ENCODE data around the gene PHLDA3.

PHLDA3 gene

DNA sequence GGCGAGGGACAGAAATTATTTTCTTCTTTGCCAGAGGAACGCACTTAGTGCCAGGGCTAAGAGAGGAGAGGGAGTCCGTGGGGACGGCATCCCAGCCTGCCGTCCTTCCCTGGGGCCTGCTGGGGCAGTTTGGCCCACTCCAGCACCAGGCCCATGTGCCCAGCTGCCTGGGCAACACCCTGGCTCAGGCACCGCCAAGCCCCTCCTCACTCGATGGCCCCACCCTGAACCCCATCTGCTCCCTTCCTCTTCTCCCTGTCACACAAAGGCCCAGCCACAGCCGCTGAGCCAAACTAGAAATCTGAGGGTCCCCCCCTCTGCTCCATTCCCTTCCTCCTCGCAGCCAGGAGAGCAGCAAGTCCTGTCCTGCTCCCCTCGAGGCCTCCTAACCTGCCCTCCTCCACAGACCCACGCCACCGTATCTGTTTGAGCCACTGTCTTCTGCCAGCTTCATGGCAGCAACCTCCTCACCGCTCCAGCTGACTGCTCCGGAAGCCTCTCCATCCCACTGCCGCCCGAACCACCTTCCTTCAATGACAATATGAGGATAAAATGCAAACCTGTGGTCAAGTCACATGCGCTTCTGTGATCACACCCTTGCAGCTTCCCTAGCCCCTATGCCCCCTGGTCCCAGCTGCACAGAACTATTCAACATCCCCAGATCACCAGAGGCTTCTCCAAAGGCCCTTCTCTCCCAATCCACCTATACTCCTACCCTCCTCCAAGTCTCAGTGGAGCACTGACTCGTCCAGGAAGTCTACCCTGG, 39.1 kb downstream of the PHLDA3 start:
- no peak for DNase-seq
- TF ChIP-seq POLR2A (IDR thresholded peaks at IDR 0.05; ENCODE audit: low read length) (no peak), GATA1 (IDR thresholded peaks at IDR 0.05; ENCODE audit: low read depth, low read length) (no peak)

DNA sequence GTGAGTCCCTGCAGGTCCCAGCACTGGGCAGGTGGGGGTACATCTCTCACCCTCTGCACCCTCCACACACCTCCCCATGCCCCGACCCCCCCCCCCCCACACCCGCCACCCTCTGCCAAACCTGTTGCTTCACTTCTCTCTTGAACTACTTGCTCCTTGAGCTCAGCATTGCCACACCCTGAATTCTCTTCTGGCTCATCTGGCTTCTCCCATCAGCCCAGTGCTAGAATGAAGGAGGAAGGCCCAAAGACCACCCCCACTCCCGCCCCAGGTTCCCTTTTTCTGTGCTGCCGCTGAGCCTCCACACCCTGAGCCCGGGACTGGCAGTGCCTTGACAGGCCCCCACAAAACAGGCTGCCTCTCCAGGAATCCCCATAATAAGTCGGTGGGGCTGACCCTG, 41.0 kb downstream of the PHLDA3 start:
- no peak for DNase-seq
- TF ChIP-seq GATA1 (IDR thresholded peaks at IDR 0.05; ENCODE audit: low read depth, low read length) (no peak), POLR2A (IDR thresholded peaks at IDR 0.05; ENCODE audit: low read length) (no peak)

DNA sequence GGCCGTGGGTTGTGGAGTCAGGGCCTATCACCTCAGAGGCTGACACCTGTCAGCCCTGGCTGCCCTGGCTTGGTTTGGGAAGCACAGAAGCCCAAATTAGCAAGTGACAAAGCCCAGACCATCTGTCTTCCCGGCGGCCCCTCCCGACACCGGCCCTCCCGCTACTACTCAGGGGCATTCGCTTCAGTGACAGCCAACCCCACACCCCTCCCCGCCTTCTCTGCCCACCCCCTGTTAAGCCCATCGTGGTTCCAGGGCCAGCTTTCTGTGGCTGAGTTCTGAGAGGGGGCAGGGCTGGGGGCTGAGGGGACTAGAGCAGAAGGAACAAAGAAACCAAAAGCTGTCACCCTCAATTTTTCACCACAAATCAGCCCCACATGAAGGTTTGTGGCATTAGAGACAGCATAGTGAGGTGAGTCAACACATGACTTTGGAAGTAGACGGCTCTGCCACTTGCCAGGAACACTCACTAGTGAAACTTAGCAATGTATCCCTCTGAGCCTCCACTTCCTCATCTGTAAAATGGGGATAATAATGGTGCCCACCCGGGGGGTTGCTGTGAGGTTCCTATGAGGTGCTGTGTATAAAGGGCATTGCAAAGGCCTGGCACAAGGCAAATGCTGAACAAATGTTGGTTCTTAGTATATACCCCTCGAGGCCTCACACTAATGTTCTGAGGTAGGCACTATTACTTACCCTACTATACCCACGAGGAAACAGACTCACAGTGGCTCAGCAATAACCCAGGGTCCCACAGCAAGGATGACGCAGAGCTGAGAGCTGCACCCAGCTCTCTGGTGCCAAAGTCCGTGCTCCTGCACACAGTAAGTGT, 42.3 kb downstream of the PHLDA3 start:
- DNase-seq, result no peak
- TF ChIP-seq POLR2A (IDR thresholded peaks at IDR 0.05; ENCODE audit: low read length) (no peak), GATA1 (IDR thresholded peaks at IDR 0.05; ENCODE audit: low read depth, low read length) (no peak)

DNA sequence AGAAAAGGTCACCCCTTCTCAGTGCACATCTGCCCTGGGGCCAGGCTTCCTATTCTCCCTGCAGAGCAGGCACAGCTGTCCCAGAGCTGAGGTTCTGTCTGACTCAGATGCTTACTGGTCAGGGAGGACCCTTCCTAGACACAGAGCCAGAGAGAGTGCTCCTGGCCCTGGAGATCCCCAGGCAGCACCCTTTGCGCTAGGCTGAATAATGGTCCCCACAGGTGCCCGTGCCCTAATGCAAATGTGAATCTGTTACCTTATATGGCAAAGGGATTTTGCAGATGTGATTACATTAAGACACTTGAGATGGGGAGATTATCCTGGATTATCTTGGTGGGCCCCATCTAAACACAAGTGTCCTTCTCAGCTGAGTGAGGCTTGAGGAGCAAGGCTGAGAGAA, 44.8 kb downstream of the PHLDA3 start:
- no peak for DNase-seq
- TF ChIP-seq POLR2A (IDR thresholded peaks at IDR 0.05; ENCODE audit: low read length) (no peak), GATA1 (IDR thresholded peaks at IDR 0.05; ENCODE audit: low read depth, low read length) (no peak)

DNA sequence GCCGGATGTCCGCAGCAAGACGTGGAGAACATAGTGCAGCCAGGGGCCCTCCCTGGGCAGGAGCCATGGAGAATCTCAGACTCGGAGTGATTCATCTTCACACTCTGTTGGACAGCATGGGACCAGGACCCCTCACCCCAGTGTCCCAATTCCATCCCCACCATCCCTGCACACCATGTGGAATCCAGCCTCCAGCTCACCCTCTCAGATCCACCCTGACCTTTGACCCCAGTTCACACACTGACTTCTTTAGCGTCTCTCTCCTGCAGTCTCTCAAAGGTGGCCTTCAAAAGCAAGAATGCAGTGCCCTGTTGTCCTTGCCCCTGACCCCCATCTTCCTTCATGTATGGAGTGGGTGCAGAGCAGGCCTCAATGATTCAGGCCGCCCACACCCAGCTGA, 45.3 kb downstream of the PHLDA3 start:
- DNase-seq, result no peak
- TF ChIP-seq GATA1 (IDR thresholded peaks at IDR 0.05; ENCODE audit: low read depth, low read length) (no peak), POLR2A (IDR thresholded peaks at IDR 0.05; ENCODE audit: low read length) (no peak)

DNA sequence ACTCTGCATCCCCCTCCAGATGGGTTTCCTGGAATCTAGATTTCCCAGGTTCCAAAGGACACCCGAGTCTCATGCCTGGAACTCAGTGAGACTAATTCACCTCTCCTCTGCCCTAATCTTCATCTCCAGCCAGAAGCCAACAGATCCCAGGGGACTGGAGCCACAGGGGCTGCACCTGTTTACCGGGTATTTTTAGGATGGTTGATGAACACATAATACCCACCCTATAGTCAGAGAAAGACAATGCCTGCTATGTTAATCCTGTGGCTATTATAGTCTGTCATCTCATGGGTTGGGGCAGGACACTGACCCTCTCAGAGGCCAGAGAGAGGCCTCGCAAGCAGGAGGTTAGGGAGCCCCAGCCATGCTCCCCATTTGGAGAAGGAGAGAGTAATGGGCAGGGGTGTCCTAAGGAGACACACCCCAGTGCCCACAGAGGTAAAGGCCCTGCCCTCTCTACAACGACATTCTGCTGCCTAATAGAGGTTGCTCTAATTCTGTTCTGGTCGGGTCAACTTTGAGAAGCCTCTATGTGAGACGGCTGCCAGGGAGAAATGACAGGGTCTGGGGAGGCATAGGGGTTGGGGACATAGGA, 46.5 kb downstream of the PHLDA3 start:
- no peak for DNase-seq
- no peak for TF ChIP-seq GATA1 (IDR thresholded peaks at IDR 0.05; ENCODE audit: low read depth, low read length)

DNA sequence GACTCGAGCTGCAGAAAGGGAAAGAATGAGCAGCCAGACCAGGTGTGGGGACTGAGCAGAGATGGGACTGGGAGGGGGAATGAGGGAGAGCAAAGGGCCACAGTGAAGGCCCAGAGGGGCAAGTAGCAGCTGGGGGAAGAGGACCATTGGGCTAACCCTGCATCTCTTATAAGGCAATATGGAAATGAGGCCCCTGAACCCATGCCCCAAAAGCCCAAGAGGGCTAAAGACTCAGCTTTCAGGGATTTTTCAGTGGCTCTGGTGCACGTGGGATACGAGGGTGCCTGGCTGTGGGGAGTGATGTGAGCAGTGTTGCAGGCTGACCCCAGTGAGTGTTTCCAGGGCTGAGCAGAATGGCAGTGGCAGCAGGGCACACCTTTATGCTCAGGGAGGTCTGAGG, 47.0 kb downstream of the PHLDA3 start:
- DNase-seq, result no peak
- TF ChIP-seq POLR2A (IDR thresholded peaks at IDR 0.05; ENCODE audit: low read length) (no peak), GATA1 (IDR thresholded peaks at IDR 0.05; ENCODE audit: low read depth, low read length) (no peak)

DNA sequence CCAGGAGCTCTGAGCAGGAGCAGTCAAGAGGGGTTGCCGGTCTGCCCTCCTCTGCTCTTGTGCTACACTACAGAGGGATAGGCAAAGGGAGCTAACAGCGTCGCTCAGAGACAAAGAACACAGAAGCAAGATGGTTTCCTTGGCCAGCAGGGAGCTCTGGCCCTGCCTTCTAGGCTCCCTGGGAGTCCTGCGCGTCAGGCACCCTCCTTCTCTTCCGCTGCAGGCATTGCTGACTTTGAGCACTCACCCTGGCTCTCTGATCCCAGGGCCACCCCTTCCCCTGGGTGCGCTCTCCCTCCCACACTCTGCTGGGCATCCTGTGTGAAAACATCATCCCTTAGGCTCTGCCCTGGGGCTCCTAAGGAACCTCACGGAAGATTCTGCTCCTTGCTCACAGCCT, 47.9 kb downstream of the PHLDA3 start:
- DNase-seq, result no peak
- TF ChIP-seq POLR2A (IDR thresholded peaks at IDR 0.05; ENCODE audit: low read length), result no peak
- no peak for TF ChIP-seq GATA1 (IDR thresholded peaks at IDR 0.05; ENCODE audit: low read depth, low read length)

DNA sequence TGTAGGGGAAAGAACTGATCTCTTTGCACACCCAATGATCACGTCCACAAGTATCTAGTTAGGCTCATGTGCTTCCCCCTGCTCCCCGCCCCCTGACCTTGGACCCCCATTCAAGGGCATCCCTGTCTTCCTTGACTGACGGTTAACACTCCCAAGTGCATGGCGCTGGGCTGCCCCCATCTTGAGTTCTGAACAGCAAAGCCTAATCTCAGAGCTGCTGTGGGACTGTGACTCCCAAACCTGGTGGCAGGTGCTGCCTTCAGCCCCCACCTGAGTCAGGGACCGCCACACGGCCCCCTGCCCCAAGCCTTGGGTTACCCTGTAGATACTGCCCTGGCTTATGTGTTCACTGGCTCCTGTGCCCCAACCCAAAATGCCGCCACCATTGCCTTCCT, 48.4 kb downstream of the PHLDA3 start:
- no peak for DNase-seq
- TF ChIP-seq POLR2A (IDR thresholded peaks at IDR 0.05; ENCODE audit: low read length) (no peak), GATA1 (IDR thresholded peaks at IDR 0.05; ENCODE audit: low read depth, low read length) (no peak)

DNA sequence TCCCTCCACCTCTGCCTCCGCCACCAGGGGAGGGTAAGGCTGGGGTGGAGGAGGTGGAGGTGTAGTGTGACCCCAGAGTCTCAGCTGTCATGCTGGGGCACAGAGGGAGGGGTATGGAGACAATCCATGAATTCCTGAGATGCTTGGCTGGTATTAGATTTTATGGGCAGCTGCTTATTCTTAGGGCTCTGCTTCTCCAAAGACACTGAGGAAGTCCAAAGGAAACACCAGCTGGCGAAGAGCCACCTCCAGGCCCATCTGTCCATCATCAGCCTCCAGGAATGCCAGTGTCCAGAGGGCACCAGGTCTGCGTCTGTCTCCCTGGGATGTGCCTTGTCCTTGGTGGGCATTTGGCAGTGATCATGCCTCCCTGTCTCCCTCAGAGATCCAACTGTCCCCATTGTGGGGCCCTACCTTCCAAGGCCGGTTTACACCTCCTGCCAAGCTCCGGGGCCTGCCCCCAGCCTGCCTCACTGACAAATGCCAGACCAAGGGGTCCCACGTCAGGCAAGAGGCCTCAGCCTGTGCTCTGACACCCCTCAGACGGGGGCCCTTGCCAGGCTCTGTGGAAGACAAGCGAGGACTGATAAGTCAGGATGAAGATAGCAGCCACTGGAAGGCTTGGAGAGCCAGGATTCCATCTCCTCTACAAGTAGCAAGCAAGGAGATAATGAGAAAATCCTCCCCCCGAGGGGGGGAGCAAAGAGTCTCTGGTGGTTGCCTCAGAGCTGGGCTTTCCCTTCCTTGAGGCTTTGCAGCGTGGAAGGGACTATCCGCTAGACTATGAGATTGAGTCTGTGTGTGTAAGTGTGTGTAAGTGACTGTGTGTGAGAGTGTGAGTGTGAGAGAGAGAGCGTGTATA, 49.0 kb downstream of the PHLDA3 start:
- TF ChIP-seq GATA1 (IDR thresholded peaks at IDR 0.05; ENCODE audit: low read depth, low read length), result no peak
- TF ChIP-seq POLR2A (IDR thresholded peaks at IDR 0.05; ENCODE audit: low read length), result no peak
- DNase-seq, result no peak

DNA sequence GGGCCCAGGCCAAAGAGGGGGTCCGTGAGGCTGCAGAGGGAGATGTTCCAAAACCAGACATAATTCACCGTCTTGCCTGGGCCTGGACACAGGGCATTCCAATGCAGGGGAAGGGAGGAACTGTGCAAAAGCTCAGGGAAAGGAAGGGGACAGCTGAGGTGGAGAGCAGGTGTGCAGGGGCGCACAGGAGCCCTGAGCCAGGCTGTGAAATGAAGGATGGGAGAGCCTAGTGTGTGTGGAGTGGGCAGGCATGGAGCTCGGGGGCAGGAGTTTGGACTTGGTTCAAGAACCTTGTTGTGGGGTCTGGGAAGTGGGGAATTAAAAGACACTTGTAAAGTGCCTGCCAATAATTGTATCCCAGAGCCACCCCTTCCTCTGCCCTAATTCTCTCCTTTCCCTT, 49.7 kb downstream of the PHLDA3 start:
- TF ChIP-seq POLR2A (IDR thresholded peaks at IDR 0.05; ENCODE audit: low read length) (no peak), GATA1 (IDR thresholded peaks at IDR 0.05; ENCODE audit: low read depth, low read length) (no peak)
- no peak for DNase-seq

DNA sequence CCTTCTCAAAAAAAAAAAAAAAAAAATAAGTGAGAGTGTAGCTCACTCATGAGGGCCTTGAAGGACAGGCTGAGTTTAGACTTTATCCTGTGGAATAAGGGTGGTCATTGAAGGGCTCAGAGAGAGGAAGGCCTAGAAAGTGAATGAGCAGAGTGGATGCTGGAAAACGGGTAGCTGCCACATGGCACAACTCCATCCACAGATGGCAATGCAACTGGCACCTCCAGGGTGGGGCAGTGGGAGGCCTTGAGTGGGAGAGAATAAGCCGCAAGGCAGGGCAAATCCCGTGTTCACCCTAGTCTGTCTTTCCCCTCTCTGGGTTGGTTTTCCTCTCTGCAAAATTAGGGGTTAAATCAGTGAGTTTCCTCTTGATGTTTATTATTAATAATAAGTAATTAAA, 50.5 kb downstream of the PHLDA3 start:
- no peak for DNase-seq
- TF ChIP-seq POLR2A (IDR thresholded peaks at IDR 0.05; ENCODE audit: low read length) (no peak), GATA1 (IDR thresholded peaks at IDR 0.05; ENCODE audit: low read depth, low read length) (no peak)
